ENCODE data around the gene SLC13A4. TPM values are rescaled to one million over a fixed set of nuclear protein-coding genes. Genes with fewer than 3 reads are reported as not detected.

The SLC13A4 gene
- total RNA-seq, 1 donor from 2014 or later, result 0.07 TPM

GRCh38 chr7:135658564-135658963 lies 69.4 kb downstream of the SLC13A4 start:
- H3K4me3 Mint-ChIP-seq (ENCODE audit: unreplicated experiment), result no peak overlapping the region
- no peak overlapping the region for H3K27ac Mint-ChIP-seq (ENCODE audit: unreplicated experiment)
- no peak overlapping the region for H3K27ac ChIP-seq (ENCODE audit: low read depth, low read length)
- H3K9me3 ChIP-seq (ENCODE audit: insufficient read depth, low read depth, low read length), result no peaks in the 10 kb centered on the region
- no peak overlapping the region for H3K9ac ChIP-seq (ENCODE audit: low read length)
- TF ChIP-seq EZH2 (IDR thresholded peaks at IDR 0.05; ENCODE audit: insufficient read depth, low read length) (no peak), CTCF (IDR thresholded peaks at IDR 0.05; ENCODE audit: insufficient read depth, low read depth, low read length) (no peak)
- peaks cover 4% of the 10 kb centered on the region for H3K36me3 Mint-ChIP-seq (ENCODE audit: low read depth, unreplicated experiment)
- H2AFZ ChIP-seq (ENCODE audit: low read depth, low read length), result no peak overlapping the region
- H3K27me3 Mint-ChIP-seq (ENCODE audit: low read depth, unreplicated experiment), result no peaks in the 10 kb centered on the region
- no peaks in the 10 kb centered on the region for H3K9me3 Mint-ChIP-seq (ENCODE audit: unreplicated experiment)
- H3K4me3 ChIP-seq (ENCODE audit: insufficient read depth, low read depth, low read length), result no peak overlapping the region
- H3K4me1 Mint-ChIP-seq (ENCODE audit: low read depth, unreplicated experiment), result peaks cover 6% of the 10 kb centered on the region
- H4K20me1 ChIP-seq (ENCODE audit: insufficient read depth, low read length), result no peaks in the 10 kb centered on the region
- FAIRE-seq (no peak), DNase-seq (ENCODE audit: low read depth) (no peak)
- peaks cover 5% of the 10 kb centered on the region for H3K79me2 ChIP-seq (ENCODE audit: insufficient read depth, low read length)
- H3K27me3 ChIP-seq (ENCODE audit: insufficient read depth, low read length), result no peaks in the 10 kb centered on the region
- H3K36me3 ChIP-seq (ENCODE audit: insufficient read depth, low read length), result no peaks in the 10 kb centered on the region
- peaks cover 6% of the 10 kb centered on the region for H3K4me1 ChIP-seq (ENCODE audit: insufficient read depth, low read length)
- H3K4me2 ChIP-seq (ENCODE audit: low read length), result no peak overlapping the region

GRCh38 chr7:135653340-135654080 lies 74.5 kb downstream of the SLC13A4 start:
- DNase-seq (ENCODE audit: low read depth) (peak; percentile 12), FAIRE-seq (no peak)
- Mint-ChIP-seq H3K27me3 (ENCODE audit: low read depth, unreplicated experiment) (no peaks in the 10 kb centered on the region), H3K36me3 (ENCODE audit: low read depth, unreplicated experiment) (no peaks in the 10 kb centered on the region), H3K4me3 (ENCODE audit: unreplicated experiment) (no peak overlapping the region), H3K9me3 (ENCODE audit: unreplicated experiment) (no peaks in the 10 kb centered on the region), H3K27ac (ENCODE audit: unreplicated experiment) (peak overlapping the region; percentile 41), H3K4me1 (ENCODE audit: low read depth, unreplicated experiment) (peaks cover 19% of the 10 kb centered on the region)
- Histone ChIP-seq H3K36me3 (ENCODE audit: insufficient read depth, low read length) (no peaks in the 10 kb centered on the region), H3K79me2 (ENCODE audit: insufficient read depth, low read length) (no peaks in the 10 kb centered on the region), H3K27me3 (ENCODE audit: insufficient read depth, low read length) (no peaks in the 10 kb centered on the region), H3K9ac (ENCODE audit: low read length) (no peak overlapping the region), H4K20me1 (ENCODE audit: insufficient read depth, low read length) (no peaks in the 10 kb centered on the region), H3K4me2 (ENCODE audit: low read length) (peak overlapping the region; percentile 53), H3K4me1 (ENCODE audit: insufficient read depth, low read length) (peaks cover 12% of the 10 kb centered on the region), H2AFZ (ENCODE audit: low read depth, low read length) (no peak overlapping the region), H3K4me3 (ENCODE audit: insufficient read depth, low read depth, low read length) (no peak overlapping the region), H3K9me3 (ENCODE audit: insufficient read depth, low read depth, low read length) (no peaks in the 10 kb centered on the region), H3K27ac (ENCODE audit: low read depth, low read length) (no peak overlapping the region)
- no peak for TF ChIP-seq EZH2 (IDR thresholded peaks at IDR 0.05; ENCODE audit: insufficient read depth, low read length)

GRCh38 chr7:135650831-135651573 lies 77.0 kb downstream of the SLC13A4 start:
- H3K27ac Mint-ChIP-seq (ENCODE audit: unreplicated experiment), result peak overlapping the region; percentile 94

More at GRCh38 chr7:135650831-135651573, 77.0 kb downstream of the SLC13A4 start:
- Histone ChIP-seq H3K27ac (ENCODE audit: low read depth, low read length) (peak overlapping the region; percentile 11), H3K27me3 (ENCODE audit: insufficient read depth, low read length) (no peaks in the 10 kb centered on the region), H3K36me3 (ENCODE audit: insufficient read depth, low read length) (no peaks in the 10 kb centered on the region), H3K9ac (ENCODE audit: low read length) (peak overlapping the region; percentile 17), H3K9me3 (ENCODE audit: insufficient read depth, low read depth, low read length) (no peaks in the 10 kb centered on the region), H3K4me2 (ENCODE audit: low read length) (peak overlapping the region; percentile 46), H3K4me1 (ENCODE audit: insufficient read depth, low read length) (peaks cover 12% of the 10 kb centered on the region), H3K4me3 (ENCODE audit: insufficient read depth, low read depth, low read length) (no peak overlapping the region), H4K20me1 (ENCODE audit: insufficient read depth, low read length) (no peaks in the 10 kb centered on the region), H3K79me2 (ENCODE audit: insufficient read depth, low read length) (no peaks in the 10 kb centered on the region), H2AFZ (ENCODE audit: low read depth, low read length) (no peak overlapping the region)
- FAIRE-seq (peak; percentile 78), DNase-seq (ENCODE audit: low read depth) (peak; percentile 94)
- H3K4me3 Mint-ChIP-seq (ENCODE audit: unreplicated experiment), result no peak overlapping the region
- no peaks in the 10 kb centered on the region for H3K36me3 Mint-ChIP-seq (ENCODE audit: low read depth, unreplicated experiment)
- TF ChIP-seq EZH2 (IDR thresholded peaks at IDR 0.05; ENCODE audit: insufficient read depth, low read length) (no peak), CTCF (IDR thresholded peaks at IDR 0.05; ENCODE audit: insufficient read depth, low read depth, low read length) (no peak)
- peaks cover 2% of the 10 kb centered on the region for H3K9me3 Mint-ChIP-seq (ENCODE audit: unreplicated experiment)
- peaks cover 19% of the 10 kb centered on the region for H3K4me1 Mint-ChIP-seq (ENCODE audit: low read depth, unreplicated experiment)
- no peaks in the 10 kb centered on the region for H3K27me3 Mint-ChIP-seq (ENCODE audit: low read depth, unreplicated experiment)

Data from astrocyte (in vitro differentiated cells and primary cell).